NT2/D1 (cell line): ENCODE data around the gene PLAC1.

Source experiments
- SUZ12 ChIP-seq: IDR thresholded peaks from 2 replicates; pipeline ENCODE4 v1.6.1; 2011; ENCODE audit not compliant: insufficient read length, insufficient read depth; ENCODE audit errors: extremely low read depth
- YY1 ChIP-seq: IDR thresholded peaks from 2 replicates; pipeline ENCODE4 v1.6.1; 2011; ENCODE audit not compliant: insufficient read length, insufficient read depth

GRCh38 chrX:134650701-134651100, 7.6 kb downstream of the PLAC1 start:
- TF ChIP-seq YY1 (no peak), SUZ12 (no peak)
